ENCODE data around the gene ANKRD63. TPM values are rescaled to one million over a fixed set of nuclear protein-coding genes. Genes with fewer than 3 reads are reported as not detected.

ANKRD63 gene
- total RNA-seq, 1 experiment from 2014 or later = 1.2 TPM

DNA sequence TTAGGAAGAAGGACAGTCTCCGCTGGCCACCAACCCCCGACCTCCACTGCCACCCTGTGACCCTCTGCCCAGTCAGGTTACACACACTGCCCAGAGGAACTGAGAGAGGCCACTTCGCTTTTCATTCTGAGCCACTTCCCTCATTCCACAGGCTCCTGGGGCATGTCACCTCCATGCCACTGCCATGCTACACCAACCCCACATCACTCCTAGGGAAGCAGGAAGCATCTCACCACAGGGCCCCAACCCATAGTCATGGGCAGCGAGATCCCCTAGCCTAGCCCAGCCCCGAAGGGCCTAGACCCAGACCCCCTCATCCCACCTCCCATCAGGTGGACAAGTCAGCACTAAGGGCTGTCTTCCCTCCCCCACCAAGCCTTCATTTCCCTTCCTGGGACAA lies 23.5 kb upstream of the ANKRD63 start:
- CTCF ChIA-PET = interaction anchor here (1.0 to 17.8 kb wide), 11 partner anchors 11 to 116 kb away, joined by 3 to 690 read pairs (median 23); partner anchors contain the start of genes ANKRD63, CCDC9B and INAFM2
- H3K4me3 Mint-ChIP-seq = no peak overlapping the region
- no peaks in the 10 kb centered on the region for H3K36me3 Mint-ChIP-seq
- H3K9me3 Mint-ChIP-seq = no peaks in the 10 kb centered on the region
- no peak for TF ChIP-seq ATF1 (CRISPR knock-in tag; IDR thresholded peaks at IDR 0.05)
- TF ChIP-seq, protein P1, sequence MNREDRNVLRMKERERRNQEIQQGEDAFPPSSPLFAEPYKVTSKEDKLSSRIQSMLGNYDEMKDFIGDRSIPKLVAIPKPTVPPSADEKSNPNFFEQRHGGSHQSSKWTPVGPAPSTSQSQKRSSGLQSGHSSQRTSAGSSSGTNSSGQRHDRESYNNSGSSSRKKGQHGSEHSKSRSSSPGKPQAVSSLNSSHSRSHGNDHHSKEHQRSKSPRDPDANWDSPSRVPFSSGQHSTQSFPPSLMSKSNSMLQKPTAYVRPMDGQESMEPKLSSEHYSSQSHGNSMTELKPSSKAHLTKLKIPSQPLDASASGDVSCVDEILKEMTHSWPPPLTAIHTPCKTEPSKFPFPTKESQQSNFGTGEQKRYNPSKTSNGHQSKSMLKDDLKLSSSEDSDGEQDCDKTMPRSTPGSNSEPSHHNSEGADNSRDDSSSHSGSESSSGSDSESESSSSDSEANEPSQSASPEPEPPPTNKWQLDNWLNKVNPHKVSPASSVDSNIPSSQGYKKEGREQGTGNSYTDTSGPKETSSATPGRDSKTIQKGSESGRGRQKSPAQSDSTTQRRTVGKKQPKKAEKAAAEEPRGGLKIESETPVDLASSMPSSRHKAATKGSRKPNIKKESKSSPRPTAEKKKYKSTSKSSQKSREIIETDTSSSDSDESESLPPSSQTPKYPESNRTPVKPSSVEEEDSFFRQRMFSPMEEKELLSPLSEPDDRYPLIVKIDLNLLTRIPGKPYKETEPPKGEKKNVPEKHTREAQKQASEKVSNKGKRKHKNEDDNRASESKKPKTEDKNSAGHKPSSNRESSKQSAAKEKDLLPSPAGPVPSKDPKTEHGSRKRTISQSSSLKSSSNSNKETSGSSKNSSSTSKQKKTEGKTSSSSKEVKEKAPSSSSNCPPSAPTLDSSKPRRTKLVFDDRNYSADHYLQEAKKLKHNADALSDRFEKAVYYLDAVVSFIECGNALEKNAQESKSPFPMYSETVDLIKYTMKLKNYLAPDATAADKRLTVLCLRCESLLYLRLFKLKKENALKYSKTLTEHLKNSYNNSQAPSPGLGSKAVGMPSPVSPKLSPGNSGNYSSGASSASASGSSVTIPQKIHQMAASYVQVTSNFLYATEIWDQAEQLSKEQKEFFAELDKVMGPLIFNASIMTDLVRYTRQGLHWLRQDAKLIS (CRISPR knock-in tag; IDR thresholded peaks at IDR 0.05; ENCODE audit: borderline replicate concordance) = no peak
- ATAC-seq = no peak
- DNase-seq (ENCODE audit: low spot score) = no peak
- no peak overlapping the region for H3K27ac Mint-ChIP-seq
- POLR2A ChIA-PET = interaction anchor here (1.0 to 1.8 kb wide), 3 partner anchors 14 to 17 kb away, joined by 3 to 5 read pairs (median 4); partner anchors contain the start of gene INAFM2
- peaks cover 44% of the 10 kb centered on the region for H3K4me1 Mint-ChIP-seq
- peaks cover 3% of the 10 kb centered on the region; the same call in 1 of the 2 replicates for H3K27me3 Mint-ChIP-seq (ENCODE audit: low read depth)

GRCh38 chr15:40305281-40305680 lies 22.4 kb upstream of the ANKRD63 start:
- H3K27me3 Mint-ChIP-seq (ENCODE audit: low read depth) = no peaks in the 10 kb centered on the region; the same call in 1 of the 2 replicates
- peaks cover 49% of the 10 kb centered on the region for H3K4me1 Mint-ChIP-seq
- peaks cover 5% of the 10 kb centered on the region for H3K9me3 Mint-ChIP-seq
- H3K27ac Mint-ChIP-seq = no peak overlapping the region
- ATAC-seq (no peak), DNase-seq (ENCODE audit: low spot score) (no peak)
- ChIA-PET CTCF (interaction anchor here (0.6 to 12.4 kb wide), 8 partner anchors 18 to 201 kb away, joined by 3 to 341 read pairs (median 5); partner anchors contain the start of gene ANKRD63), POLR2A (no interaction called here)
- TF ChIP-seq ESRRA (CRISPR knock-in tag; IDR thresholded peaks at IDR 0.05; ENCODE audit: borderline replicate concordance) (no peak), NR3C1 (CRISPR knock-in tag; conservative IDR thresholded peaks at IDR 0.05; ENCODE audit: low read depth) (no peak), IRF1 (CRISPR knock-in tag; IDR thresholded peaks at IDR 0.05) (no peak), GABPB1 (CRISPR knock-in tag; IDR thresholded peaks at IDR 0.05) (no peak), SOX15 (CRISPR knock-in tag; IDR thresholded peaks at IDR 0.05) (no peak)
- no peak overlapping the region for H3K4me3 Mint-ChIP-seq
- peaks cover 5% of the 10 kb centered on the region for H3K36me3 Mint-ChIP-seq

GRCh38 chr15:40303576-40303975 lies 20.7 kb upstream of the ANKRD63 start:
- Mint-ChIP-seq H3K4me3 (no peak overlapping the region), H3K9me3 (peaks cover 16% of the 10 kb centered on the region), H3K4me1 (peaks cover 34% of the 10 kb centered on the region), H3K27me3 (ENCODE audit: low read depth) (no peaks in the 10 kb centered on the region; the same call in 1 of the 2 replicates), H3K27ac (no peak overlapping the region), H3K36me3 (peaks cover 18% of the 10 kb centered on the region)
- ChIA-PET POLR2A (interaction anchor here (1.0 kb wide), 1 partner anchor 36 kb away, joined by 3 read pairs; no protein-coding TSS in a partner anchor), CTCF (interaction anchor here (1.0 to 12.4 kb wide), 5 partner anchors 16 to 35 kb away, joined by 3 to 341 read pairs (median 12); partner anchors contain the start of genes ANKRD63 and INAFM2)
- DNase-seq (ENCODE audit: low spot score) (no peak), ATAC-seq (no peak)
- no peak for TF ChIP-seq IRF1 (CRISPR knock-in tag; IDR thresholded peaks at IDR 0.05)
- no peak for TF ChIP-seq ZNF219 (CRISPR knock-in tag; IDR thresholded peaks at IDR 0.05; ENCODE audit: borderline replicate concordance)
- no peak for TF ChIP-seq NR2C2 (CRISPR knock-in tag; IDR thresholded peaks at IDR 0.05)
- TF ChIP-seq ZNF532 (CRISPR knock-in tag; IDR thresholded peaks at IDR 0.05; ENCODE audit: borderline replicate concordance) = no peak
- TF ChIP-seq ZNF423 (CRISPR knock-in tag; IDR thresholded peaks at IDR 0.05) = no peak
- TF ChIP-seq TP53 (CRISPR knock-in tag; IDR thresholded peaks at IDR 0.05) = no peak
- TF ChIP-seq ZNF317 (CRISPR knock-in tag; IDR thresholded peaks at IDR 0.05; ENCODE audit: borderline replicate concordance, low read depth) = no peak
- TF ChIP-seq, protein P2, sequence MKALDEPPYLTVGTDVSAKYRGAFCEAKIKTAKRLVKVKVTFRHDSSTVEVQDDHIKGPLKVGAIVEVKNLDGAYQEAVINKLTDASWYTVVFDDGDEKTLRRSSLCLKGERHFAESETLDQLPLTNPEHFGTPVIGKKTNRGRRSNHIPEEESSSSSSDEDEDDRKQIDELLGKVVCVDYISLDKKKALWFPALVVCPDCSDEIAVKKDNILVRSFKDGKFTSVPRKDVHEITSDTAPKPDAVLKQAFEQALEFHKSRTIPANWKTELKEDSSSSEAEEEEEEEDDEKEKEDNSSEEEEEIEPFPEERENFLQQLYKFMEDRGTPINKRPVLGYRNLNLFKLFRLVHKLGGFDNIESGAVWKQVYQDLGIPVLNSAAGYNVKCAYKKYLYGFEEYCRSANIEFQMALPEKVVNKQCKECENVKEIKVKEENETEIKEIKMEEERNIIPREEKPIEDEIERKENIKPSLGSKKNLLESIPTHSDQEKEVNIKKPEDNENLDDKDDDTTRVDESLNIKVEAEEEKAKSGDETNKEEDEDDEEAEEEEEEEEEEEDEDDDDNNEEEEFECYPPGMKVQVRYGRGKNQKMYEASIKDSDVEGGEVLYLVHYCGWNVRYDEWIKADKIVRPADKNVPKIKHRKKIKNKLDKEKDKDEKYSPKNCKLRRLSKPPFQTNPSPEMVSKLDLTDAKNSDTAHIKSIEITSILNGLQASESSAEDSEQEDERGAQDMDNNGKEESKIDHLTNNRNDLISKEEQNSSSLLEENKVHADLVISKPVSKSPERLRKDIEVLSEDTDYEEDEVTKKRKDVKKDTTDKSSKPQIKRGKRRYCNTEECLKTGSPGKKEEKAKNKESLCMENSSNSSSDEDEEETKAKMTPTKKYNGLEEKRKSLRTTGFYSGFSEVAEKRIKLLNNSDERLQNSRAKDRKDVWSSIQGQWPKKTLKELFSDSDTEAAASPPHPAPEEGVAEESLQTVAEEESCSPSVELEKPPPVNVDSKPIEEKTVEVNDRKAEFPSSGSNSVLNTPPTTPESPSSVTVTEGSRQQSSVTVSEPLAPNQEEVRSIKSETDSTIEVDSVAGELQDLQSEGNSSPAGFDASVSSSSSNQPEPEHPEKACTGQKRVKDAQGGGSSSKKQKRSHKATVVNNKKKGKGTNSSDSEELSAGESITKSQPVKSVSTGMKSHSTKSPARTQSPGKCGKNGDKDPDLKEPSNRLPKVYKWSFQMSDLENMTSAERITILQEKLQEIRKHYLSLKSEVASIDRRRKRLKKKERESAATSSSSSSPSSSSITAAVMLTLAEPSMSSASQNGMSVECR (CRISPR knock-in tag; IDR thresholded peaks at IDR 0.05; ENCODE audit: borderline replicate concordance) = no peak
- no peak for TF ChIP-seq SP1 (CRISPR knock-in tag; conservative IDR thresholded peaks at IDR 0.05)
- no peak for TF ChIP-seq SMAD3 (CRISPR knock-in tag; IDR thresholded peaks at IDR 0.05; ENCODE audit: borderline replicate concordance)
- no peak for TF ChIP-seq ZNF263 (CRISPR knock-in tag; IDR thresholded peaks at IDR 0.05; ENCODE audit: low read depth)
